PFSK-1 (cell line): ENCODE measurements around the gene NEIL3.

Experiments used
- FOXP2 ChIP-seq: optimal IDR thresholded peaks from 2 replicates; pipeline ENCODE3; 2011; ENCODE audit warnings: borderline replicate concordance, control low read depth, inconsistent platforms; ENCODE audit not compliant: insufficient read depth; ENCODE audit errors: extremely low read length, extremely low read depth
- POLR2AphosphoS5 ChIP-seq: IDR thresholded peaks from 2 replicates; pipeline ENCODE4 v1.6.1; 2012; ENCODE audit warnings: low read depth, mild to moderate bottlenecking, control low read depth, low read length, moderate library complexity
- SIN3A ChIP-seq: IDR thresholded peaks from 2 replicates; pipeline ENCODE4 v1.6.1; 2012; ENCODE audit warnings: mild to moderate bottlenecking, low read length, moderate library complexity, borderline replicate concordance; ENCODE audit not compliant: insufficient read depth
- TAF1 ChIP-seq: IDR thresholded peaks from 2 replicates; pipeline ENCODE4 v1.6.1; 2012; ENCODE audit warnings: low read length, control low read depth, borderline replicate concordance; ENCODE audit not compliant: insufficient read depth
- TF ChIP-seq, protein P1 (sequence below), 2 experiments: IDR thresholded peaks; 2 replicates each; pipeline versions ENCODE4 v1.6.1 to v1.8.0; 2011 to 2012; ENCODE audit warnings: low read depth in 2 of 2, low read length in 2 of 2, control low read depth in 1 of 2, inconsistent platforms in 1 of 2, mild to moderate bottlenecking in 1 of 2, moderate library complexity in 1 of 2; ENCODE audit not compliant: insufficient read depth in 1 of 2

DNA sequence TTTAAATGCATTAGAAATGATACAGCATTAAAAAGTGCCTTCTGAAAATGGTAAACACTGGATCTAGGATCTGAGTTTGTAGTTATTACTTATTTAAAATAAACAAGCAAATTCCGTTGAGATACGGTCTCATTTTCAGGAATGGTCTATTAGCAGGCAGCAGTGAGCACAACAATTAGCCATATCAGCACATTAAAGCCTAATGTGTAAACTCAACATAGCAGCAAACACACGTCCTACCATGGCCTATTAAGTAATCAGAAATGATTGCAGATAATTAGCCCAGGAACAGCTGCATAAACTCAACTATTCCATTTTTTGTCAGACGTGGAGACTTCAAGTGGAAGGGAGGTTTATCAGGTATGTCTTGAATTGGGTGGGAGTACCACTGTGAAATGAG lies 61.8 kb downstream of the NEIL3 start:
- TF ChIP-seq, protein P1, sequence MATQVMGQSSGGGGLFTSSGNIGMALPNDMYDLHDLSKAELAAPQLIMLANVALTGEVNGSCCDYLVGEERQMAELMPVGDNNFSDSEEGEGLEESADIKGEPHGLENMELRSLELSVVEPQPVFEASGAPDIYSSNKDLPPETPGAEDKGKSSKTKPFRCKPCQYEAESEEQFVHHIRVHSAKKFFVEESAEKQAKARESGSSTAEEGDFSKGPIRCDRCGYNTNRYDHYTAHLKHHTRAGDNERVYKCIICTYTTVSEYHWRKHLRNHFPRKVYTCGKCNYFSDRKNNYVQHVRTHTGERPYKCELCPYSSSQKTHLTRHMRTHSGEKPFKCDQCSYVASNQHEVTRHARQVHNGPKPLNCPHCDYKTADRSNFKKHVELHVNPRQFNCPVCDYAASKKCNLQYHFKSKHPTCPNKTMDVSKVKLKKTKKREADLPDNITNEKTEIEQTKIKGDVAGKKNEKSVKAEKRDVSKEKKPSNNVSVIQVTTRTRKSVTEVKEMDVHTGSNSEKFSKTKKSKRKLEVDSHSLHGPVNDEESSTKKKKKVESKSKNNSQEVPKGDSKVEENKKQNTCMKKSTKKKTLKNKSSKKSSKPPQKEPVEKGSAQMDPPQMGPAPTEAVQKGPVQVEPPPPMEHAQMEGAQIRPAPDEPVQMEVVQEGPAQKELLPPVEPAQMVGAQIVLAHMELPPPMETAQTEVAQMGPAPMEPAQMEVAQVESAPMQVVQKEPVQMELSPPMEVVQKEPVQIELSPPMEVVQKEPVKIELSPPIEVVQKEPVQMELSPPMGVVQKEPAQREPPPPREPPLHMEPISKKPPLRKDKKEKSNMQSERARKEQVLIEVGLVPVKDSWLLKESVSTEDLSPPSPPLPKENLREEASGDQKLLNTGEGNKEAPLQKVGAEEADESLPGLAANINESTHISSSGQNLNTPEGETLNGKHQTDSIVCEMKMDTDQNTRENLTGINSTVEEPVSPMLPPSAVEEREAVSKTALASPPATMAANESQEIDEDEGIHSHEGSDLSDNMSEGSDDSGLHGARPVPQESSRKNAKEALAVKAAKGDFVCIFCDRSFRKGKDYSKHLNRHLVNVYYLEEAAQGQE (IDR thresholded peaks at IDR 0.05; ENCODE audit: insufficient read depth in 1 of 2, low read depth in 2 of 2, low read length in 2 of 2) = no peak
- no peak for TF ChIP-seq POLR2AphosphoS5
- TF ChIP-seq SIN3A = no peak
- no peak for TF ChIP-seq TAF1
- TF ChIP-seq FOXP2 = no peak
